HEK293T (cell line): ENCODE measurements around the gene PROB1.

Experiments used
- ARNT ChIP-seq: fragments of 450-650 bp; IDR thresholded peaks from 2 replicates; pipeline ENCODE4 v1.6.1; 2017; ENCODE audit warnings: mild to moderate bottlenecking
- BHLHE40 ChIP-seq: fragments of 450-650 bp; IDR thresholded peaks from 2 replicates; pipeline ENCODE4 v1.6.1; 2016; ENCODE audit warnings: mild to moderate bottlenecking, moderate library complexity, borderline replicate concordance
- FOXA1 ChIP-seq: fragments of 450-650 bp; IDR thresholded peaks from 2 replicates; pipeline ENCODE4 v1.6.1; 2016; ENCODE audit warnings: mild to moderate bottlenecking
- FOXM1 ChIP-seq: fragments of 450-650 bp; IDR thresholded peaks from 2 replicates; pipeline ENCODE4 v1.6.1; 2017; ENCODE audit warnings: mild to moderate bottlenecking, borderline replicate concordance
- NFRKB ChIP-seq: fragments of 450-650 bp; IDR thresholded peaks from 2 replicates; pipeline ENCODE4 v1.6.1; 2016; ENCODE audit warnings: mild to moderate bottlenecking, moderate library complexity
- SP1 ChIP-seq: fragments of 450-650 bp; IDR thresholded peaks from 2 replicates; pipeline ENCODE4 v1.6.1; 2017
- SUZ12 ChIP-seq: fragments of 450-650 bp; IDR thresholded peaks from 2 replicates; pipeline ENCODE4 v1.6.1; 2016; ENCODE audit warnings: mild to moderate bottlenecking
- ZNF384 ChIP-seq: fragments of 450-650 bp; IDR thresholded peaks from 2 replicates; pipeline ENCODE4 v1.6.1; 2016
- TF ChIP-seq, protein P1 (sequence below): fragments of 450-650 bp; IDR thresholded peaks from 2 replicates; pipeline ENCODE4 v1.6.1; 2016

DNA sequence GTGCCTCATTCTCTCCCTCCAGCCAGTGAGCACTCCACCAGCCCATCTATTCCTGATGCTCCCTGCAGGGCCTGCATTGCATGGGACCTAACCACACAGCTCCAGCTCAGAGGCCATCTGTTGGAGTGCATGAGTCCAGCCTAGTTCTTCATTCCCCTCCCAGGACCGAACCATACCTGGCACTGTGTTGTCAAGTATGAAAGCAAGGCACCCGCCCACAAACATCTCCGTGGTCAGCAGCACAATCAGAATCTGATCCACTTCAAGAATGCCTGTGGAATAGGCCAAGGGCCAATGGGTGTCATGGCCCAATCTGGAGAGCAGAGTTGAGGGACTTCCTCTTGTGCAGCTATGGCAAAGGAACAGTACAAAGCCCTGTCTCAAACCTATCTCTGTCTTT, 17.7 kb downstream of the PROB1 start:
- TF ChIP-seq NFRKB (no peak), SP1 (no peak), FOXA1 (no peak), SUZ12 (no peak), ZNF384 (no peak), BHLHE40 (no peak), FOXM1 (no peak), ARNT (no peak)
- TF ChIP-seq, protein P1, sequence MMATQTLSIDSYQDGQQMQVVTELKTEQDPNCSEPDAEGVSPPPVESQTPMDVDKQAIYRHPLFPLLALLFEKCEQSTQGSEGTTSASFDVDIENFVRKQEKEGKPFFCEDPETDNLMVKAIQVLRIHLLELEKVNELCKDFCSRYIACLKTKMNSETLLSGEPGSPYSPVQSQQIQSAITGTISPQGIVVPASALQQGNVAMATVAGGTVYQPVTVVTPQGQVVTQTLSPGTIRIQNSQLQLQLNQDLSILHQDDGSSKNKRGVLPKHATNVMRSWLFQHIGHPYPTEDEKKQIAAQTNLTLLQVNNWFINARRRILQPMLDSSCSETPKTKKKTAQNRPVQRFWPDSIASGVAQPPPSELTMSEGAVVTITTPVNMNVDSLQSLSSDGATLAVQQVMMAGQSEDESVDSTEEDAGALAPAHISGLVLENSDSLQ = no peak
